D721Med (cell line): ENCODE results near the gene ATP9A.

Experiments
- DNase-seq: peaks from one replicate; pipeline ENCODE4 v3.0.0; 2011; ENCODE audit warnings: low spot score; ENCODE audit not compliant: insufficient read length
- FAIRE-seq: peaks from 2 replicates; lab custom pipeline; 2011; peaks lifted over from hg19 to GRCh38; lab: Jason Lieb, UNC
- CTCF ChIP-seq: IDR thresholded peaks from 2 replicates; pipeline ENCODE4 v1.5.1; 2012; ENCODE audit warnings: mild to moderate bottlenecking, control low read depth; ENCODE audit not compliant: insufficient read depth; ENCODE audit errors: missing control alignments

ATP9A gene

GRCh38 chr20:51563486-51564332 is 204.5 kb downstream of the ATP9A start:
- FAIRE-seq (no peak), DNase-seq (no peak)
- TF ChIP-seq CTCF = no peak

- TF ChIP-seq CTCF = no peak
- FAIRE-seq (no peak), DNase-seq (no peak)
Measured at GRCh38 chr20:51563174-51563485, 205.1 kb downstream of the ATP9A start.

GRCh38 chr20:51562332-51563173 is 205.6 kb downstream of the ATP9A start:
- FAIRE-seq (no peak), DNase-seq (no peak)
- TF ChIP-seq CTCF = no peak

GRCh38 chr20:51562027-51562331 is 206.2 kb downstream of the ATP9A start:
- TF ChIP-seq CTCF = no peak
- FAIRE-seq = no peak
- no peak for DNase-seq

- TF ChIP-seq CTCF = no peak
- FAIRE-seq = no peak
- DNase-seq = no peak
Measured at GRCh38 chr20:51560550-51561307, 207.5 kb downstream of the ATP9A start.

GRCh38 chr20:51560042-51560441 is 208.1 kb downstream of the ATP9A start:
- TF ChIP-seq CTCF = no peak
- DNase-seq (no peak), FAIRE-seq (no peak)
